ENCODE data around the gene IGHMBP2. TPM values are rescaled to one million over a fixed set of nuclear protein-coding genes. Genes with fewer than 3 reads are reported as not detected.

The IGHMBP2 gene
- 10.1 and 13.3 TPM in 2 replicates for total RNA-seq

GRCh38 chr11:68903288-68904247 is at the start of gene IGHMBP2, which contains the start of gene MRPL21:
Gene IGHMBP2, plus strand, starts transcription at chr11:68903891. Its CDS starts 62 bp downstream, at chr11:68903953.
Gene MRPL21, minus strand, starts transcription at chr11:68903832. Its CDS starts 22 bp downstream, at chr11:68903810.

GRCh38 chr11:68980776-68981065 is 77.0 kb downstream of the IGHMBP2 start, which contains the start of gene MRGPRD:
Gene MRGPRD, minus strand, starts transcription at chr11:68980986. Its CDS starts 0 bp downstream, at chr11:68980986.

Other genes with a start within 250 kb of the IGHMBP2 start
- 5.1 TPM in 1 of 2 replicates, not detected in the other for gene GAL, start 219.3 kb upstream of the IGHMBP2 start, total RNA-seq
- 4.7 and 5.6 TPM in 2 replicates for gene TESMIN, start 152.4 kb upstream of the IGHMBP2 start, total RNA-seq
- gene CPT1A, start 62.0 kb upstream of the IGHMBP2 start, total RNA-seq, result 20.9 and 28.7 TPM in 2 replicates
- gene MRPL21, start 59 bp upstream of the IGHMBP2 start, total RNA-seq, result 30.6 and 50.3 TPM in 2 replicates
- not detected in 2 replicates for gene MRGPRD, start 77.1 kb downstream of the IGHMBP2 start, total RNA-seq
- gene MRGPRF, start 109.4 kb downstream of the IGHMBP2 start, total RNA-seq, result 3.7 and 5.1 TPM in 2 replicates
- 10.6 and 12.2 TPM in 2 replicates for gene TPCN2, start 145.0 kb downstream of the IGHMBP2 start, total RNA-seq